Memory B cell (primary cell): ENCODE data around the gene PIGC.
A peak's percentile ranks its signal among the peaks of the same experiment; 100 is the strongest.

Source experiments
- ATAC-seq: fragments of 150-1000 bp; cut with Tn5 transposase; 2 replicates; pipeline ENCODE4 v1.10.0; 2021; ENCODE audit warnings: low read depth, mild to moderate bottlenecking, moderate library complexity
- DNase-seq, 2 donors: peaks; one replicate each; pipeline ENCODE4 v3.0.0; 2022; ENCODE audit warnings: low spot score in 2 of 2
- H3K27ac Mint-ChIP-seq: one replicate; pipeline ENCODE4 v1.8.0; 2022; ENCODE audit warnings: mild to moderate bottlenecking, moderate library complexity, mixed read lengths
- H3K27me3 Mint-ChIP-seq: one replicate; pipeline ENCODE4 v1.8.0; 2022; ENCODE audit warnings: mixed read lengths
- H3K36me3 Mint-ChIP-seq: one replicate; pipeline ENCODE4 v1.8.0; 2022; ENCODE audit warnings: mild to moderate bottlenecking, mixed read lengths
- H3K4me1 Mint-ChIP-seq: one replicate; pipeline ENCODE4 v1.8.0; 2022; ENCODE audit warnings: mixed read lengths
- H3K4me3 Mint-ChIP-seq: one replicate; pipeline ENCODE4 v1.8.0; 2022; ENCODE audit warnings: mild to moderate bottlenecking, moderate library complexity, mixed read lengths
- H3K9me3 Mint-ChIP-seq: one replicate; pipeline ENCODE4 v1.8.0; 2022; ENCODE audit warnings: mixed read lengths

Gene PIGC

DNA sequence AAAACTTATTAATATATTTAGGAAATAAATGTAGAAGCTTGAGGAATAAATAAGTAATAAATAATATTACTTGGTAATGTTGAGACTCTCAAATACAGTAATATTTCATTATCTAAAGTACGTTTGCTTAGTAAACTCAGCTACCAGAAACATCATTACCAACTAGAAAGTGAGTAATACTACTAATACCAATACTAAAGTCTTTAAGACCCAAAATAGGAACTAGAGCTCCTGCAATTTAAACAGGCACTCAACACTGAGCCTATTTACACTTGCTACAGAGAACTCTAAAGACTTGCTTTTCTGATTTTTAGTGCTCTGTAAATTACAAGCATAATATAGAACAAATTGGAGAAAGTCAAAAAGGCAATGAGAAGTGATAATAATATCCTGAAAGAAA, 36.9 kb downstream of the PIGC start:
- Mint-ChIP-seq H3K4me1 (no peaks in the 10 kb centered on the region), H3K27me3 (no peaks in the 10 kb centered on the region), H3K36me3 (no peaks in the 10 kb centered on the region), H3K9me3 (no peaks in the 10 kb centered on the region), H3K27ac (no peak overlapping the region), H3K4me3 (no peak overlapping the region)
- ATAC-seq = no peak
- DNase-seq = no peak

DNA sequence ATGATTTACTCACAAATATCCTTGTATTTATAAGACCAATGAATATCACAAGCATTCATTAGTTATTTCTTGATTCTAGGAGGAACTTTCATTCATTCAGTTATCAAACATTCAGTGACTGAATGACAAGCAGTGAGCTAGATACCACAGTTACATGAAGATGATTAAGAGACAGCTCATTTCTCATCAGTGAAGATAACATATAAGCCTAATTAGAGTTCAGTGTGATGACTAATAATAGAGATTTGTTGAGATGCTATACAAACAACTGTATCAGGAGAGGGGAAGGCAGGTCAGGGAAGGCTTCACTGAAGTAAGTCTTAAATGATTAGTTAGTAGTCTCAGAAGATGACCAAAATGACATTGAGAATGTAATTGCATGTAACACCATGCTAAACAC, 38.0 kb downstream of the PIGC start:
- ATAC-seq (no peak), DNase-seq (no peak)
- no peak overlapping the region for H3K4me3 Mint-ChIP-seq
- H3K27me3 Mint-ChIP-seq = no peaks in the 10 kb centered on the region
- H3K9me3 Mint-ChIP-seq = no peaks in the 10 kb centered on the region
- H3K36me3 Mint-ChIP-seq = no peaks in the 10 kb centered on the region
- no peak overlapping the region for H3K27ac Mint-ChIP-seq
- H3K4me1 Mint-ChIP-seq = no peaks in the 10 kb centered on the region

DNA sequence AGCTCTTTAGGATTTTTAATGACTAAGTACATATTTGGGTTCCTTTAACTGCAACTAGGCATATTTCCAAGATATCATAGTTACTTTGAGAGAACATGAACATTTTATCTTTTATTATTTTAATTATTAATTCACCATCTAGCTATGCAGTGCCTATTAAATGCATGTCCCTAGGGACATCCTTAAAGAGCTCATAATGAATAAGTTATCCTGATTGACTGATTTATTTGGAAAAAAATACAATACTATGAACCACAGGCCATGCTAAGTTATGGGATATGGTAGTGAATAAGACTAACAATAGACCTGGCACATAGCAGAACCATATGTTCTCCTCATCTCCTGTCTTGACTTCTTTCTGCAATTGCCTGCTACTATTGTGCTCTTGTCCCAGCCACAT, 39.7 kb downstream of the PIGC start:
- no peak for ATAC-seq

DNA sequence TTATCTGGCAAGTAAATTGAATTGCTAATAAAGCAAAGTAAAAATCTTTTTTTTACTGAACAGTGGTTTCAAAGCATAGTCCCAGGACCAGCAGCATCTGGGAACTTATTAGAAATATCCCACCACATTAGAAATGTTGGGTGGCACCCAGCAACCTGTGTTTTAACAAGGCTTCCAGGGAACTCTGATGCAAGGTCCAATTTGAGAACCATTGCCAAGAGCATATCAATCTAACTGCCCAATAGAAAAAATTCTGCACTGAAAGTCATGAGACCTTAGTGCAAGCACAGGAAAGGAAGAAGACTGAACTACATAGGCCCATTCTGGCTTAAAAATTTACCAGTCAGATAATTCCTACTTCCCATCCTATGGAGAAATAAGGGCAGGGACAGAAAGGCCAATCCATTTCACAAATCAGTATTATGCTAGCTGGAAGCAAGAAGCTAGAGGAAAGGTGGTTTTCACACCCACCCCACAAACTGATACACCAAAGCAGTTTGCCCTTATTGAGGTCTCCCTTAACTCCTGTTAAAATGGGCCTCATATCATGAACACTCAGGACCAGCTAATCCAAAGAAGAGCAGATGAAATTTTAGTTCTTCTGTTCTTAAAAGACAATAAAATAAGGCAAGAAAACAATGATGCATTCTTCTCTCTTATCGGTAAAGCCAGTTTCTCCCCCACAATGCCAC, 40.8 kb downstream of the PIGC start:
- no peak for DNase-seq
- Mint-ChIP-seq H3K27me3 (no peaks in the 10 kb centered on the region), H3K27ac (no peak overlapping the region), H3K9me3 (no peaks in the 10 kb centered on the region), H3K36me3 (no peaks in the 10 kb centered on the region), H3K4me3 (no peak overlapping the region), H3K4me1 (peaks cover 20% of the 10 kb centered on the region)
- ATAC-seq = no peak

More for the DNA sequence above, 39.7 kb downstream of the PIGC start:
- Mint-ChIP-seq H3K4me3 (no peak overlapping the region), H3K36me3 (no peaks in the 10 kb centered on the region), H3K27ac (no peak overlapping the region), H3K9me3 (no peaks in the 10 kb centered on the region), H3K27me3 (no peaks in the 10 kb centered on the region), H3K4me1 (peaks cover 10% of the 10 kb centered on the region)
- no peak for DNase-seq

DNA sequence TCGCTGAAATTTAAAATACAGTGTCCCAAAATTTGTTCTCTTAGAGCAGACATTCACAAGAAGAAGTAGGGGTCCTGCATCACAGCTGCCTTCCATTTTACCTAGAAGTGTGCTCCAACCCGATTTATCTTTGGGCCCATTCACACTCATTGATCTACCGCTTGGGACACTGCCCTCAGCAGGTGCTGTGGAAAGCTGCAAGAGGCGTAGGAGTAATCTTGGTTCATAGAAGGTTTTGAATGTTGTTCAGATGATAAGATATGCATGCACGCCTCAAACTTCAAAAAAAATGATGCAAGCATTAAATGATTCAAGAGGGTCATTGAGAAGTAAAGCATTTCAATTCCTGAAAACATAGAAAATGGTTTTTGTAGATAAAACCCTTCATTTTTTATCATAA, 42.0 kb downstream of the PIGC start:
- ATAC-seq (no peak), DNase-seq (no peak)
- Mint-ChIP-seq H3K27me3 (no peaks in the 10 kb centered on the region), H3K9me3 (no peaks in the 10 kb centered on the region), H3K4me3 (no peak overlapping the region), H3K36me3 (no peaks in the 10 kb centered on the region), H3K4me1 (peaks cover 27% of the 10 kb centered on the region), H3K27ac (no peak overlapping the region)

DNA sequence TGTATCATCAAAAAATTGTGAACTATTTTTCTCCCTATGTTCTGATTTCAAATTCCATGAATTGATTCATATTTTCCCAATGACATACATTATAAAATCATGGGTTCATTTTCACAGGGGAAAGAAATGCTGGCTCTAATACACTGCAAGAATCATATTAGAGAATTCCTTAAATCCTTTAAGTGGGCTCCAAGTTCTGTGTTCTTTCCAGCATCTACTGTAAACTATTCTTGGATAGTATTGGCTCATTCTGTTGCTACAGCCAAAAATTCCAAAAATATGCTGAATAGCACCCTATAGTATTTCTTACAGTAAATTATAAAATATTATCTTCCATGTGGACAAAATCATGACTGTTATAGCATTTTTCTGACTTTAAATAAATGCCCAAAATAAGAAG, 42.4 kb downstream of the PIGC start:
- DNase-seq = no peak
- Mint-ChIP-seq H3K27me3 (no peaks in the 10 kb centered on the region), H3K4me3 (no peak overlapping the region), H3K4me1 (peaks cover 27% of the 10 kb centered on the region), H3K9me3 (no peaks in the 10 kb centered on the region), H3K36me3 (no peaks in the 10 kb centered on the region), H3K27ac (no peak overlapping the region)
- ATAC-seq = no peak

DNA sequence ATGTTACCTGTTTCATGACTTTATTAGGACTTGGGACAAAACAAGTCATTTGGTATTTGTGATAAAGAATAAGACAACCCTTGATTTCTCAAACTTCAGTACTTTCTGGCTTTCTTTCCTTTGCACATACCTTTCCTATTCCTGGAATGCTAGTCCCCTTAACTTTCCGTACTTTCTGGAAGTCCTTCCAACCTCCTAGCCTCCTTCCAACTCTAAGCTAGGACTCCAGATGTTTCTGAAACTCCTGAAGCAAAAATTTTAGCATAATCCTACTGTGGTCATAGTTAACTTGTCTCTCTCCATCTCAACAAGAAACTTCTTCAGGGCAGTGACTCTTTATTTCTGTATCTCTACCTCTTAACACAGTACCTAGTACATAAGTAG, 43.2 kb downstream of the PIGC start:
- no peak for DNase-seq
- H3K36me3 Mint-ChIP-seq = no peaks in the 10 kb centered on the region
- no peak for ATAC-seq
- no peaks in the 10 kb centered on the region for H3K27me3 Mint-ChIP-seq
- peak overlapping the region; percentile 84 for H3K27ac Mint-ChIP-seq
- H3K4me3 Mint-ChIP-seq = no peak overlapping the region
- H3K4me1 Mint-ChIP-seq = peaks cover 27% of the 10 kb centered on the region
- H3K9me3 Mint-ChIP-seq = no peaks in the 10 kb centered on the region

DNA sequence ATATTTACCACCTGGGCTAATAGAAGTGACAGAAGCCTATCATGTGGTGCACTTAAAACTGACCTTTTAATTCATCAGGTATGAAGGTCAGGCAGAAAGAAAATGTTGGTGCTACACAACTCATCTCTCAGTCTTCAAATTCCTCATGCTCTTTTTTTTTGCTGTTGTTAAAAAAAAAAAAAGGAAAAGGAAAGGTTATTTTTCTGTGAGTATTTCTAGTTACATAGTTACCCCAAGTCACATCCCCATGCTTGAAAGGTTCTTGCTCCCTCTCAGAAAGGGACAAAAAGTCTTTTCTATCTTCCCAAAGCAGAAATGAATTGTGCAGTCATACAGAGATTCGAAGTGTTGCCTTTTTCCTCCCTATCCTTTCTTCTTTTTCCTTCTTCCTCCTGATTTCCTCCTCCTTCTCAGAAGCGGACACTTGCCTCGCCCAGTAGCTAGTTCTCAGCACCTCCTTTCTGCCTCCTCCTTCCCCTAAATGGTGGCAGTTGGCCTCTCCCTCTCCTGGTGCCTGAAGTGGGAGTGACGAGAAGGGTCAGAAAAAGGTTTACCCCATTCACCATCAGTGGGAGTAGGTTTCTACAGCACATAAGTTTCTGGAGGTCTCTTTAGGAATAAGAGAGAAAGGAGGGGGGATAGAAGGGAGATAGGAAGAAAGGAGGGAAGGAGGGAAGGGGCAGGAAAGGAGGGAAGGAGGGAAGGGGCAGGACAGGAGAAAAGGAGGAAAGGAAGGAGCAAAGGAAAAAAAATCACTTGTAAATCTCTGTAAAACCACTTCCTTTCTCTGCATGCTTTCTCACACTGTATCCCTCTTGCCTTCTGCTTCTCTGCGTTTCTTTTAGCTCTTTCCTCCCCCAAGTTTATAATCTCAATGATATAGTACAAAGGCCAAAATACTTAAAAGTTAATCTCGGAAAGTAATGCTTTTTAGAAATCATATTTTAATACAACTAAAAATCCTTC, 43.8 kb downstream of the PIGC start:
- ATAC-seq (no peak), DNase-seq (no peak)
- H3K4me1 Mint-ChIP-seq = peaks cover 27% of the 10 kb centered on the region
- H3K36me3 Mint-ChIP-seq = no peaks in the 10 kb centered on the region
- peak overlapping the region; percentile 65 for H3K4me3 Mint-ChIP-seq
- no peaks in the 10 kb centered on the region for H3K9me3 Mint-ChIP-seq
- peak overlapping the region; percentile 84 for H3K27ac Mint-ChIP-seq
- H3K27me3 Mint-ChIP-seq = no peaks in the 10 kb centered on the region

DNA sequence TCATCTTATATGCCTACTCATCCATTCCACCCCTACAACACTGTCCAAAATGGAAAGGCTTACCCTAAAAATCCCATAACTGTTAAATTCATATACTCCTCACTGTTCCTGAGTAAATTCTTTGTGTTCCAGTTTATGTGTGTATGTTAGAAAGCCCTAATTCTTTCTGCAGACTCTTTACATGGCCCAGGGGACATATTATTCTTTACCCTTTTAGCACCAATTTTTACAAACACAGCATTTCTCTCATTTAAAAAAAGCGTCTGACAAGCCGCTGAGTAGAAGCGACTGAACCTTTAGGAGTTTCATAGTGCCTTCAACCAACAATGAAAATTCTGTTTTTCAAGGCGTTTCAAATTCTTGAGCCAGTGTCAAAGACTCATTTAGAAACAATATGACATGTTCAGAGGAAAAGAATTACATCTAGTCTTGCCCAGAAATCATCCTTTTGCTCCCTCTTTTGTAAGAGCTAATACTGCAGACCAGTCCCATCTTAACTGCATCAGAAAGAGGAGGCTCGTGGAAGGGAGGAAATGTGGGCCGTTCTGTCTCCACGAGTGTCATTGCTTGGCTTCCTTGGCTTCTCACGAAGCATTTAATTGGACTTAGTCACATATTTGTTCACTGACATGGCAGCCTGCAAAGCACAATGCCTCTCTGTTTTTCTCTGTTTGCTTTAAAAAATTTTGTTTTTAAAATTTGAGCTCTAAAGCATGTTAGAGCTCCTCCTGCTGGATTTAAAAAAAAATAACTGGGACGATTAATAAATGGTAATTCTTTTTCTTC, 44.7 kb downstream of the PIGC start:
- H3K4me3 Mint-ChIP-seq = peak overlapping the region; percentile 65
- DNase-seq (peak; percentile 34 to 50), ATAC-seq (peak; percentile 57)
- H3K27ac Mint-ChIP-seq = peak overlapping the region; percentile 84
- no peaks in the 10 kb centered on the region for H3K9me3 Mint-ChIP-seq
- no peaks in the 10 kb centered on the region for H3K36me3 Mint-ChIP-seq
- peaks cover 36% of the 10 kb centered on the region for H3K4me1 Mint-ChIP-seq
- no peaks in the 10 kb centered on the region for H3K27me3 Mint-ChIP-seq

DNA sequence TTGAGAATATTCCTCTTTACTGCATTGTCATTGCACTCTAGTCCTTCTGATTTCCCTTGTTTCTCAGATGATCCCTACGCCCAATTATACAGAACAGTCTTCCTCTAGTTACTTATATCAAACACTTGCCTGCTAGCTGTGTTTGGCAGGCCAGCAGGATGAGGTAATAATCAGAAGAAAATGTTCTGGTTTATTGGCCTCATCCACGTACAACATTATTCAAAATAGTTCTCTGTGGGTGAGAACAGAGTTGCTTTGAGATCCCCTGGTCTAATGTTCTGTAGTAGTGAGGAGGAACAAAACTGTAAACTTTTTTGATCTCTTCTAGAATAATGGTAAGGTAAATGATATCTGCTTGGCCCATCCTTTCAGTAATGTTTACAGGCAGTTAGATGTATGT, 45.7 kb downstream of the PIGC start:
- no peak for DNase-seq
- no peaks in the 10 kb centered on the region for H3K9me3 Mint-ChIP-seq
- no peak for ATAC-seq
- H3K36me3 Mint-ChIP-seq = no peaks in the 10 kb centered on the region
- H3K4me1 Mint-ChIP-seq = peaks cover 44% of the 10 kb centered on the region
- H3K4me3 Mint-ChIP-seq = peak overlapping the region; percentile 41
- H3K27me3 Mint-ChIP-seq = no peaks in the 10 kb centered on the region
- peak overlapping the region; percentile 84 for H3K27ac Mint-ChIP-seq

DNA sequence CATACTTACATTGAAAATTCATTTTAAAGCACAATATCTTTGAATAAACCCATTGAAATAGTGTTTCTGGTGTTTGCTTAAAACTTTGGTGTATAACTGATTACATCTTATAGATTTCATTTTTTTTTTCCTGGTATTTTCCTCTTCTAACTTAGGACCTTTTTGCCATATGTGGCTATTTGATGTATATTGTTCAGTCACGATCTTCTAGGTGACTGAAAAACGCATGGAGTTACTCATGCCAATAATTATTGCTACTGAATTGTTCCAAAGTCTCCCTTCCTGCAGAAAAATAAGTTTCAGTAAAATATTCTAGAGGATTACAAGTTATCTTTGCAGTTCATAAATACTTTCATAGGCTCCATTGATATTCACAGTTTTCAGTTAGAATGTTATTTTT, 46.2 kb downstream of the PIGC start:
- no peak for ATAC-seq
- no peaks in the 10 kb centered on the region for H3K9me3 Mint-ChIP-seq
- no peaks in the 10 kb centered on the region for H3K27me3 Mint-ChIP-seq
- no peak for DNase-seq
- H3K36me3 Mint-ChIP-seq = no peaks in the 10 kb centered on the region
- H3K27ac Mint-ChIP-seq = peak overlapping the region; percentile 84
- peaks cover 44% of the 10 kb centered on the region for H3K4me1 Mint-ChIP-seq
- H3K4me3 Mint-ChIP-seq = no peak overlapping the region

DNA sequence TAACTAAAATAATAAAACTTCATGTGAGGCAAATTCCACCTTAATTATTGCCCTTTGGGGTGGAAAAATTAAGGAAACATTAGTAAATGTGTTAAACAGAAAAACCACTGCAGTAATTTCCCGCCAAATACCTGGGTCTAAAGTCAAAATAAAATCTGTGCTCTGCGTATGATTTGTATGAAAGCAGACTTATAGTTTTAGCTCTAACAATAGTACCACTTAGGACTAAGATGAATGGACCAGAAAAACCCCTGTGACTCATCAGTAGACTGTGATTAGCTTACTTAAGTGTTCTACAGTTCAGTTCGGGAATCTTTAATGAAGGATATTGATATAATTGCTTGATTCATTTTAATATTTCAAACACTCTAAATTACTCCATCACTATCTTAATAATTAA, 46.6 kb downstream of the PIGC start:
- ATAC-seq (no peak), DNase-seq (no peak)
- Mint-ChIP-seq H3K4me3 (no peak overlapping the region), H3K27ac (peak overlapping the region; percentile 84), H3K36me3 (no peaks in the 10 kb centered on the region), H3K9me3 (no peaks in the 10 kb centered on the region), H3K4me1 (peaks cover 48% of the 10 kb centered on the region), H3K27me3 (no peaks in the 10 kb centered on the region)

DNA sequence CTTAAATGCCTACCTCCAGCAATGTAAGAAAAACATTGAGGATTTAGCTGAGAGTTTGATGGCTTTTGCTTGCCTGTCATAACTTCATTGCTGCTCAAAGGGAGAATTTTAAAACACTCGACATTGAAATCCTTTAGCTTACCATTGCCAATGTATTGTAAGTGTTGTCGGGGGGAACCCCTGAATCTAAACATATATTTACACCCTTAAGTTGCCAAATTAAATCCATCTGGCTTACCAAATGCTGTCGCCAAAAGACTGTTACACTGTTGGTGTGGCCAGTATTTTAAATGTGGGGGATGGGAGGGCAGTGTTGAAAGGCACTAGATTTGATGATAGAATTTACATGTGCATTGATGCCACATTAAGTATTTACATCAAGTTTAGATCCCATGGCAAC, 48.3 kb downstream of the PIGC start:
- ATAC-seq (no peak), DNase-seq (no peak)
- Mint-ChIP-seq H3K4me1 (peaks cover 53% of the 10 kb centered on the region), H3K9me3 (no peaks in the 10 kb centered on the region), H3K4me3 (no peak overlapping the region), H3K27ac (peak overlapping the region; percentile 99), H3K27me3 (no peaks in the 10 kb centered on the region), H3K36me3 (no peaks in the 10 kb centered on the region)

DNA sequence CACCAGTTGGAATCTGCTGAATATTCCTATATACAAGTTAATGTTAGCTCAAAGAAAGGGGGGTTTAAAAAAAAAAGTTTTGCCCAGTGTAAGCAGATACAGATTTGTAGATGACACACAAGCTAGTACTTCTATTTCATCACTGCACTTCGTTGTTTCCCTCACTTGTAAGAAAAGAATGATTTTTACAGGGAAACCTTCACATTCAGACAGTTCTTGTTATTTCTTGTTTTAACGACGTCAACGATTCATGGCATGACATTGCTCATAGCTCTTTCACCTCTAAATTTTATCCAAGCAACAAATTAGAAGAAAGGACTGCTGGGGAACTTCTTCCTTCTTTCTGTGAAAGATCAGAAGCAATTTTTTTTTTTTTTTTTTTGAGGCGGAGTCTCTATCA, 49.1 kb downstream of the PIGC start:
- H3K4me1 Mint-ChIP-seq = peaks cover 53% of the 10 kb centered on the region
- H3K27ac Mint-ChIP-seq = peak overlapping the region; percentile 99
- no peaks in the 10 kb centered on the region for H3K36me3 Mint-ChIP-seq
- peak overlapping the region; percentile 76 for H3K4me3 Mint-ChIP-seq
- no peak for DNase-seq
- no peaks in the 10 kb centered on the region for H3K27me3 Mint-ChIP-seq
- no peak for ATAC-seq
- no peaks in the 10 kb centered on the region for H3K9me3 Mint-ChIP-seq
